ENCODE data around the gene ZMYM2. TPM values are rescaled to one million over a fixed set of nuclear protein-coding genes. Genes with fewer than 3 reads are reported as not detected.
"Not testable (repeated sequence)": the region's sequence is repeated elsewhere in the genome, so short reads cannot be mapped to it uniquely, and the experiment has no call there.

ZMYM2 gene
- total and polyA plus RNA-seq, 7 donors: 10.4 to 70.3 (median 64.6) TPM

DNA sequence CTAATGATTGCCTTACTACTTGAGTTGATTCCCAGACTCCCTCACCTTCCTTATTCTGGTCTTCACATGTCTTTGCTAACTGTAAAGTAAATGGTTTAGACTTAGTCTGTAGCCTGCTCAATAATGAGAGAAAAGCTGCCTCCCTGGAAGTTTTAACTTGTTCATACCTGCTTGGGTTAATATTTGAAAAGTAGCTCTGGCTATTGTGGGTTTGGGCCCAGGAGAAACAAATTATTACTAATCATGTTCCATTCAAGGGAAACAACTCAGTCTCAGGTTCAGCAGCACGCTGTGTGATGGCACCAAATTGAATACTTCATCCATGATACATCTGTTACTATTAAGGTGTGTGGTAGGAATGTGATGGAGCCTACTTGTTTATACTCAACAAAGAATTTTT is 75.0 kb downstream of the ZMYM2 start:
- H3K27me3 ChIP-seq: no peaks in the 10 kb centered on the region
- H3K36me3 ChIP-seq: peaks cover 6 to 92% (median 19%) of the 10 kb centered on the region in 4 donors
- no peak for DNase-seq
- no peak overlapping the region for H3K4me3 ChIP-seq
- no peaks in the 10 kb centered on the region for H3K4me1 ChIP-seq
- no peaks in the 10 kb centered on the region for H3K9me3 ChIP-seq
- WGBS, 2 donors: 95 to 98% methylated on average over 1 of the region's 1 CpG
- no peak overlapping the region for H3K27ac ChIP-seq
- TF ChIP-seq, protein P1, sequence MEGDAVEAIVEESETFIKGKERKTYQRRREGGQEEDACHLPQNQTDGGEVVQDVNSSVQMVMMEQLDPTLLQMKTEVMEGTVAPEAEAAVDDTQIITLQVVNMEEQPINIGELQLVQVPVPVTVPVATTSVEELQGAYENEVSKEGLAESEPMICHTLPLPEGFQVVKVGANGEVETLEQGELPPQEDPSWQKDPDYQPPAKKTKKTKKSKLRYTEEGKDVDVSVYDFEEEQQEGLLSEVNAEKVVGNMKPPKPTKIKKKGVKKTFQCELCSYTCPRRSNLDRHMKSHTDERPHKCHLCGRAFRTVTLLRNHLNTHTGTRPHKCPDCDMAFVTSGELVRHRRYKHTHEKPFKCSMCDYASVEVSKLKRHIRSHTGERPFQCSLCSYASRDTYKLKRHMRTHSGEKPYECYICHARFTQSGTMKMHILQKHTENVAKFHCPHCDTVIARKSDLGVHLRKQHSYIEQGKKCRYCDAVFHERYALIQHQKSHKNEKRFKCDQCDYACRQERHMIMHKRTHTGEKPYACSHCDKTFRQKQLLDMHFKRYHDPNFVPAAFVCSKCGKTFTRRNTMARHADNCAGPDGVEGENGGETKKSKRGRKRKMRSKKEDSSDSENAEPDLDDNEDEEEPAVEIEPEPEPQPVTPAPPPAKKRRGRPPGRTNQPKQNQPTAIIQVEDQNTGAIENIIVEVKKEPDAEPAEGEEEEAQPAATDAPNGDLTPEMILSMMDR (IDR thresholded peaks at IDR 0.05): no peak
- TF ChIP-seq POLR2AphosphoS5 (IDR thresholded peaks at IDR 0.05) (no peak), EP300 (IDR thresholded peaks at IDR 0.05) (no peak), POLR2A (IDR thresholded peaks at IDR 0.05) (no peak)
- intact Hi-C loops (cut with DNase I): loop anchor here (5.0 kb wide), 1 partner anchor 36 kb away; no protein-coding TSS in a partner anchor

DNA sequence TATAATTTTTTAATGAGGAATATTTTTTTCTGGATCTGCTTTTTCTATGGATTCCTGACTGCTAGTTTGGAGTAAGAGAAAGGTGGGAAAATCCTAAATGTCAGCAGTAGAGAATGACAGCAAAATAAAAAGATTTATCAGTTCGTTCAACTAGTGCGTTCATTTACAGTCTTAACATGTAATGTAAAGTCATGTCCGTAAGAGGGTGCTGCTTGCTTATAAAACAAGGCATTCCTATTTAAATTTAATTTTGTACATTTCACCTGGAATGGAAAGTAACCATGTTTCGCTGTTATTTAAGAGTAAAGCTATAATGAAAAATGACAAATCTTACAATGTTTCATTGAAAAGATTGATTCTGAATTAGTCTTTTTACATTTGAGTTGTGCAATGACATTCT is 76.6 kb downstream of the ZMYM2 start:
- peaks cover 0 to 3% (median 0%) of the 10 kb centered on the region in 4 donors for H3K9me3 ChIP-seq
- TF ChIP-seq EP300 (IDR thresholded peaks at IDR 0.05): no peak
- TF ChIP-seq POLR2AphosphoS5 (IDR thresholded peaks at IDR 0.05): no peak
- TF ChIP-seq POLR2A (IDR thresholded peaks at IDR 0.05): no peak
- TF ChIP-seq, protein P1 (IDR thresholded peaks at IDR 0.05): no peak
- no peak for DNase-seq
- H3K4me1 ChIP-seq: no peaks in the 10 kb centered on the region
- no peak overlapping the region for H3K4me3 ChIP-seq
- intact Hi-C loops (cut with DNase I): no loop called here
- 77 to 89% methylated on average over 4 of the region's 4 CpGs for WGBS, 2 donors
- no peaks in the 10 kb centered on the region for H3K27me3 ChIP-seq
- no peak overlapping the region for H3K27ac ChIP-seq
- H3K36me3 ChIP-seq: peaks cover 6 to 81% (median 19%) of the 10 kb centered on the region in 4 donors

DNA sequence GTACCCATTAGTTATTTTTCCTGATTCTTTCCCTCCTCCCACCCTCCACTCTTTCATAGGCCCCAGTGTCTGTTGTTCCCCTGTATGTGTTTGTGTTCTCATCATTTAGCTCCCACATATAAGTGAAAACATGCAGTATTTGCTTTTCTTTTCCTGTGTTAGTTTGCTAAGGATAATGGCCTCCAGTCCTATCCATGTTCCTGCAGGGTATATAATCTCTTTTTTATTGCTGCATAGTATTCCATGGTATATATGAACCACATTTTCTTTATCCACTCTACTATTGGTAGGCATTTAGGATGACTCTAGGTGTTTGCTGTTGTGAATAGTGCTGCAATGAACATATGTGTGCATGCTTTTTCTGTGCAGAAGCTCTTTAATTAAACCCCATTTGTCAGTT is 79.4 kb downstream of the ZMYM2 start:
- intact Hi-C loops (cut with DNase I): no loop called here
- H3K4me1 ChIP-seq: no peaks in the 10 kb centered on the region
- H3K36me3 ChIP-seq: peaks cover 4 to 70% (median 19%) of the 10 kb centered on the region in 4 donors
- H3K9me3 ChIP-seq: peaks cover 0 to 3% (median 0%) of the 10 kb centered on the region in 4 donors
- H3K27me3 ChIP-seq: no peaks in the 10 kb centered on the region
- H3K4me3 ChIP-seq: no peak overlapping the region
- no peak for DNase-seq
- no peak overlapping the region for H3K27ac ChIP-seq
- TF ChIP-seq, protein P1 (IDR thresholded peaks at IDR 0.05): no peak
- TF ChIP-seq EP300 (IDR thresholded peaks at IDR 0.05): no peak

DNA sequence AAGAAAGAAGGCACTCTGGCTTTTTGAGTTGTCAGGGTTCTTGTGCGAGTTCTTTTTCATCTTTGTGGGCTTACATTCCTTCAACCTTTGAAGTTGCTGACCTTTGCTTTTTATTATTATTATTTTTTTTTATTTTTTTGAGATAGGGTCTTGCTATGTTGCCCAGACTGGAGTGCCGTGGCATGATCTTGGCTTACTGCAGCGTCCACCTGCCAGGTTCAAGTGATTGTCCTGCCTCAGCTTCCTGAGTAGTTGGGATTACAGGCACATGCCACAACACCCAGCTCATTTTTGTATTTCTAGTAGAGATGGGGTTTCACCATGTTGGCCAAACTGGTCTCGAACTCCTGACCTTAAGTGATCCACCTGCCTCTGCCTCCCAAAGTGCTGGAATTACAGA is 84.1 kb downstream of the ZMYM2 start:
- H3K4me1 ChIP-seq; intact Hi-C loops (cut with DNase I); H3K4me3 ChIP-seq; H3K27ac ChIP-seq; DNase-seq; H3K9me3 ChIP-seq; H3K27me3 ChIP-seq: not testable (repeated sequence)
- peaks cover 0 to 58% (median 14%) of the 10 kb centered on the region in 4 donors for H3K36me3 ChIP-seq
- WGBS, 2 donors: 96 to 98% methylated on average over 4 of the region's 4 CpGs

DNA sequence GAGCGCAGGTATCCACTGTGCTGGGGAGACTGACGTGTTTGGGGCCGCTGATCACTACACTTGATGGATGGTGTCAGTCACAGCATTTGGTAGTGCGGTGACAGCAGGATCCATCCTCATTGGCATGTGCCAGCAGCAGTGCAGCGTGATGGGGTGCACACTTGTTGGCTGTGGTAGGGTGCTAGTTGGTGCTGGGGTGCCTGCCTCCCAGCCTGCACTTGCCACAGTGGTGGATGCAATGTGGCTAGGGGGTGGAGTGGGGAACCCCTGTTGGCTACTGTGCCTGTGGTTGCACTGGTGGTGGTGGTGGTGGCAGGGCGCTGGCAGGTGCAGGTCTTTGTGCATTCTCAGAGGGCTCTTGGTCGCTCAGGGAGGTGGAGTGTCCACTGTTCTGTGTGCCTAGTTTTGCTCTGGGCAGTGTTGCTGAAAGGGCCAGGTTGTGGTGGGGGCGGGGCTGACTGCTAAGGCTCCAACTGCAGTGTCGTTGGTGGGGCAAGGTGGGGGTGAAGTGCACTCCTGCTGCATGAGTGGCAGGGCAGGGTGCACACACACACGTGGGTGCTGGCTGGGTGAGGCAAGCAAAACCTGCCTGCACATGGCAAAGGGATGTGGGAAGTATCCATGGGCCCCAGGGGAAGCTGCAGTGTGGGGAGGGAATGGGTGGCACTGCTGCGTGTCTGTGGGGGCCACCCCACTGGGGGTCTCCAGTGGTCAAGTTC is 84.8 kb downstream of the ZMYM2 start:
- no peak overlapping the region for H3K4me3 ChIP-seq
- no peaks in the 10 kb centered on the region for H3K27me3 ChIP-seq
- H3K27ac ChIP-seq: no peak overlapping the region
- H3K9me3 ChIP-seq: peaks cover 0 to 3% (median 0%) of the 10 kb centered on the region in 4 donors
- no peak for TF ChIP-seq POLR2A (IDR thresholded peaks at IDR 0.05)
- no peak for TF ChIP-seq EP300 (IDR thresholded peaks at IDR 0.05)
- TF ChIP-seq, protein P1 (IDR thresholded peaks at IDR 0.05): no peak
- TF ChIP-seq POLR2AphosphoS5 (IDR thresholded peaks at IDR 0.05): no peak
- H3K36me3 ChIP-seq: peaks cover 0 to 52% (median 8%) of the 10 kb centered on the region in 4 donors
- WGBS, 2 donors: 86 to 93% methylated on average over 11 of the region's 11 CpGs
- H3K4me1 ChIP-seq: no peaks in the 10 kb centered on the region
- no peak for DNase-seq
- intact Hi-C loops (cut with DNase I): no loop called here
